Activated B cell treated with CpG ODN at 0.5 μM for 24 hours (primary cell): Measurements from ENCODE around the gene FGF2. TPM values are rescaled to one million over a fixed set of nuclear protein-coding genes. Genes with fewer than 3 reads are reported as not detected.

Experiments used
- ATAC-seq: fragments of 200-7000 bp; cut with Tn5 transposase; one replicate; pipeline ENCODE4 v1.10.0; 2021; ENCODE audit warnings: low read depth, mild to moderate bottlenecking, moderate library complexity
- CTCF ChIA-PET: fragments of 350-600 bp; sonication (Branson Sonifier 250); formaldehyde crosslinking; loops from one replicate; lab custom pipeline; 2021; ENCODE audit warnings: antibody characterized with exemption; lab: Charles Lee
- POLR2A ChIA-PET: fragments of 350-600 bp; sonication (Branson Sonifier 250); formaldehyde crosslinking; loops from one replicate; lab custom pipeline; 2021; ENCODE audit warnings: antibody characterized with exemption; lab: Charles Lee
- DNase-seq: peaks from one replicate; pipeline ENCODE4 v3.0.0; 2022
- H3K27ac Mint-ChIP-seq: one replicate; pipeline ENCODE4 v1.8.0; 2020; ENCODE audit warnings: mixed read lengths
- H3K27me3 Mint-ChIP-seq: one replicate; pipeline ENCODE4 v1.8.0; 2021; ENCODE audit warnings: mixed read lengths
- H3K36me3 Mint-ChIP-seq: one replicate; pipeline ENCODE4 v1.8.0; 2021; ENCODE audit warnings: low read depth, mixed read lengths
- H3K4me1 Mint-ChIP-seq: one replicate; pipeline ENCODE4 v1.8.0; 2021; ENCODE audit warnings: mixed read lengths
- H3K4me3 Mint-ChIP-seq: one replicate; pipeline ENCODE4 v1.8.0; 2020; ENCODE audit warnings: mild to moderate bottlenecking, mixed read lengths
- H3K9me3 Mint-ChIP-seq: one replicate; pipeline ENCODE4 v1.8.0; 2020; ENCODE audit warnings: mixed read lengths
- CTCF ChIP-seq: fragments of 200-600 bp; IDR thresholded peaks from one replicate; pipeline ENCODE4 v1.8.0; 2022; ENCODE audit warnings: antibody characterized with exemption, mild to moderate bottlenecking
- intact Hi-C: fragments of 100-400 bp; cut with micrococcal nuclease; formaldehyde crosslinking; loops from one replicate; pipeline ENCODE4 v1.15.1; 2024
- total RNA-seq: library from RNA; stranded (reverse); gene quantifications from 2 replicates; pipeline ENCODE4 v1.2.3, GENCODE V29; 2022

FGF2 gene
- total RNA-seq, 1 donor from 2014 or later: 0.29 TPM

- Mint-ChIP-seq H3K27me3 (no peaks in the 10 kb centered on the region), H3K4me1 (no peaks in the 10 kb centered on the region), H3K27ac (no peak overlapping the region), H3K9me3 (no peaks in the 10 kb centered on the region), H3K4me3 (no peak overlapping the region), H3K36me3 (no peaks in the 10 kb centered on the region)
- DNase-seq: no peak
- intact Hi-C loops: no loop called here
- TF ChIP-seq CTCF: no peak
- CTCF ChIA-PET: no interaction called here
- no peak for ATAC-seq
- POLR2A ChIA-PET: no interaction called here
Observed at GRCh38 chr4:122899682-122900081, 73.1 kb downstream of the FGF2 start.

- Mint-ChIP-seq H3K4me1 (no peaks in the 10 kb centered on the region), H3K27ac (no peak overlapping the region), H3K9me3 (no peaks in the 10 kb centered on the region), H3K36me3 (no peaks in the 10 kb centered on the region), H3K27me3 (no peaks in the 10 kb centered on the region), H3K4me3 (no peak overlapping the region)
- TF ChIP-seq CTCF: no peak
- POLR2A ChIA-PET: no interaction called here
- CTCF ChIA-PET: no interaction called here
- no peak for DNase-seq
- intact Hi-C loops: no loop called here
- ATAC-seq: no peak
Observed at GRCh38 chr4:122900314-122900713, 73.7 kb downstream of the FGF2 start.

GRCh38 chr4:122901247-122902010 lies 74.8 kb downstream of the FGF2 start:
- ATAC-seq: no peak
- Mint-ChIP-seq H3K27me3 (no peaks in the 10 kb centered on the region), H3K27ac (no peak overlapping the region), H3K9me3 (no peaks in the 10 kb centered on the region), H3K4me3 (no peak overlapping the region), H3K36me3 (peaks cover 1% of the 10 kb centered on the region), H3K4me1 (no peaks in the 10 kb centered on the region)
- no peak for DNase-seq
- TF ChIP-seq CTCF: no peak
- ChIA-PET CTCF (no interaction called here), POLR2A (no interaction called here)
- intact Hi-C loops: no loop called here

GRCh38 chr4:122903766-122904288 lies 77.2 kb downstream of the FGF2 start:
- intact Hi-C loops: no loop called here
- Mint-ChIP-seq H3K4me3 (no peak overlapping the region), H3K4me1 (no peaks in the 10 kb centered on the region), H3K27ac (no peak overlapping the region), H3K27me3 (no peaks in the 10 kb centered on the region), H3K36me3 (peaks cover 1% of the 10 kb centered on the region), H3K9me3 (no peaks in the 10 kb centered on the region)
- DNase-seq (no peak), ATAC-seq (no peak)
- CTCF ChIA-PET: interaction anchor here (1.7 to 2.0 kb wide), 2 partner anchors 11 to 146 kb away, joined by 5 to 6 read pairs; no protein-coding TSS in a partner anchor
- POLR2A ChIA-PET: no interaction called here
- no peak for TF ChIP-seq CTCF

GRCh38 chr4:122906859-122907305 lies 80.3 kb downstream of the FGF2 start:
- H3K27me3 Mint-ChIP-seq: no peaks in the 10 kb centered on the region
- H3K36me3 Mint-ChIP-seq: peaks cover 1% of the 10 kb centered on the region
- DNase-seq: no peak
- POLR2A ChIA-PET: no interaction called here
- H3K9me3 Mint-ChIP-seq: no peaks in the 10 kb centered on the region
- no peak overlapping the region for H3K4me3 Mint-ChIP-seq
- no peak for ATAC-seq
- CTCF ChIA-PET: no interaction called here
- intact Hi-C loops: no loop called here
- H3K27ac Mint-ChIP-seq: no peak overlapping the region
- H3K4me1 Mint-ChIP-seq: no peaks in the 10 kb centered on the region
- no peak for TF ChIP-seq CTCF
